ENCODE measurements around the gene TBC1D5.

The TBC1D5 gene

GRCh38 chr3:17195856-17196604 lies 546.4 kb downstream of the TBC1D5 start:
- no peak for DNase-seq (ENCODE audit: low read depth, low spot score)
- no peak overlapping the region for H3K4me3 ChIP-seq
- no peak overlapping the region for H3K9ac ChIP-seq (ENCODE audit: insufficient read length)
- no peaks in the 10 kb centered on the region for H3K9me3 ChIP-seq (ENCODE audit: low read depth, low read length)
- TF ChIP-seq POLR2AphosphoS5 (IDR thresholded peaks at IDR 0.05; ENCODE audit: borderline replicate concordance, low read depth, low read length) (no peak), EZH2 (IDR thresholded peaks at IDR 0.05) (no peak), FOXP2 (optimal IDR thresholded peaks at IDR 0.05; ENCODE audit: control extremely low read depth, extremely low read length, insufficient read depth) (no peak)
- no peaks in the 10 kb centered on the region for H3K36me3 ChIP-seq (ENCODE audit: insufficient read depth, low read length)
- H3K27ac ChIP-seq, result no peak overlapping the region

GRCh38 chr3:17195192-17195611 lies 547.2 kb downstream of the TBC1D5 start:
- no peak overlapping the region for H3K27ac ChIP-seq
- H3K9ac ChIP-seq (ENCODE audit: insufficient read length), result no peak overlapping the region
- TF ChIP-seq EZH2 (IDR thresholded peaks at IDR 0.05) (no peak), POLR2AphosphoS5 (IDR thresholded peaks at IDR 0.05; ENCODE audit: borderline replicate concordance, low read depth, low read length) (no peak), FOXP2 (optimal IDR thresholded peaks at IDR 0.05; ENCODE audit: control extremely low read depth, extremely low read length, insufficient read depth) (no peak)
- no peaks in the 10 kb centered on the region for H3K36me3 ChIP-seq (ENCODE audit: insufficient read depth, low read length)
- DNase-seq (ENCODE audit: low read depth, low spot score), result no peak
- no peak overlapping the region for H3K4me3 ChIP-seq
- no peaks in the 10 kb centered on the region for H3K9me3 ChIP-seq (ENCODE audit: low read depth, low read length)

- Histone ChIP-seq H3K9ac (ENCODE audit: insufficient read length) (no peak overlapping the region), H3K4me3 (no peak overlapping the region), H3K27ac (no peak overlapping the region), H3K9me3 (ENCODE audit: low read depth, low read length) (no peaks in the 10 kb centered on the region), H3K36me3 (ENCODE audit: insufficient read depth, low read length) (no peaks in the 10 kb centered on the region)
- TF ChIP-seq FOXP2 (optimal IDR thresholded peaks at IDR 0.05; ENCODE audit: control extremely low read depth, extremely low read length, insufficient read depth) (no peak), POLR2AphosphoS5 (IDR thresholded peaks at IDR 0.05; ENCODE audit: borderline replicate concordance, low read depth, low read length) (no peak), EZH2 (IDR thresholded peaks at IDR 0.05) (no peak)
- no peak for DNase-seq (ENCODE audit: low read depth, low spot score)
Observed at GRCh38 chr3:17194116-17194515, 548.3 kb downstream of the TBC1D5 start.

- no peak for TF ChIP-seq EZH2 (IDR thresholded peaks at IDR 0.05)
- no peak for TF ChIP-seq FOXP2 (optimal IDR thresholded peaks at IDR 0.05; ENCODE audit: control extremely low read depth, extremely low read length, insufficient read depth)
- no peak for TF ChIP-seq POLR2AphosphoS5 (IDR thresholded peaks at IDR 0.05; ENCODE audit: borderline replicate concordance, low read depth, low read length)
- H3K36me3 ChIP-seq (ENCODE audit: insufficient read depth, low read length), result no peaks in the 10 kb centered on the region
- H3K9me3 ChIP-seq (ENCODE audit: low read depth, low read length), result no peaks in the 10 kb centered on the region
- no peak overlapping the region for H3K4me3 ChIP-seq
- H3K9ac ChIP-seq (ENCODE audit: insufficient read length), result no peak overlapping the region
- DNase-seq (ENCODE audit: low read depth, low spot score), result no peak
- no peak overlapping the region for H3K27ac ChIP-seq
Observed at GRCh38 chr3:17192995-17193394, 549.4 kb downstream of the TBC1D5 start.

DNA sequence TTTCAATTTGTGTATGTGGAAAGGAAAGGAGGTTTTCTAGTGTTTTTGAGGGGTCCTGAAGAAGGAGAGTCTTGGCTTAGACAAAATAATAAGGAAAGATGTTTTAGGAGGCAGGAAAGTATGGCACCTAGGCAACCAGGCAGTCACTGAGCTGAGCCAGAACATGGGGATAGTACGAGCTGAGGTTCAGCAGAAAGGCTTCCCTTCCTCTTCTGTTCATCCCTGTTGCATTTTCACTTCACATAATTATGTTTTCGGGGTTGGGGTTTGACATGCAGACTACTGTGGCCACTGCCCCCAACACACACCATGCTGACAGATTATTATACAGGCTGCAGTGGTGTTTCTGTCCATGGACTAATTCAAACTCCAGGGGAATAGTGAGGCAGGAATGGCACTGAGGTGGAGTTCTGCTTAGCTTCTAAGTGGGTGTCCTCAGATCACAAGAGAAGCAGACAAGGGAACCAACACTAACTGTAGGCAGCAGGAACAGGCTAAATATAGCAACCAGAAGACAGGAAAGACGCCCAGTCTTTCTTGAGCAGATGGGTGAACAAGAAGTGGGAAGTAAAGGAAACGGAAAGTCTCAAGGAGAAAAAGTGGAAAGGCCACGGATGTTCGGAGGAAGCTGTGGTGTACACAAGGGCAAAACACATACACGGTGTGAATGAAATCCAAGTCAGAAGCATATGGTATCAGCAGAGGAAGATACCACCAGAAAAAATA lies 551.9 kb downstream of the TBC1D5 start:
- Histone ChIP-seq H3K27ac (no peak overlapping the region), H3K9me3 (ENCODE audit: low read depth, low read length) (no peaks in the 10 kb centered on the region), H3K9ac (ENCODE audit: insufficient read length) (no peak overlapping the region), H3K36me3 (ENCODE audit: insufficient read depth, low read length) (no peaks in the 10 kb centered on the region), H3K4me3 (no peak overlapping the region)
- no peak for DNase-seq (ENCODE audit: low read depth, low spot score)
- TF ChIP-seq EZH2 (IDR thresholded peaks at IDR 0.05) (no peak), POLR2AphosphoS5 (IDR thresholded peaks at IDR 0.05; ENCODE audit: borderline replicate concordance, low read depth, low read length) (no peak)

DNA sequence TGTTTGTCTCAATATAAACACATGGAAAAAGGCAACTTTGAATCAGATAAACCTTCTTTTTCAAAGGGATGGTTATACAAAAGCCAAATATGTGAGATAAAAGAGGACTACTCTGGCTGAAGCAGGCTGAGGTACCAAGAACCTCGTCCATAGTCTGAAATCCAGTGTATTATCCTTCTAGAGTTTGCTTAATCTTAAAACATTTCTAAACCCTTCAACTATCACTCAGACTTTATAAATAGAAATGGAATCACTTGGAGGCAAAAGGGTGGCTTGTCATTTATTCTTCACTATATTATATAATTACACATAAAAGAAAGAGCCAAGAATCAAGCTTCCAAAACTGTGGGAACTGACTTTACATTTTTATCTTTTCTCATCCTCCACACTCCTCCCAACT lies 554.1 kb downstream of the TBC1D5 start:
- Histone ChIP-seq H3K9ac (ENCODE audit: insufficient read length) (no peak overlapping the region), H3K9me3 (ENCODE audit: low read depth, low read length) (no peaks in the 10 kb centered on the region), H3K4me3 (no peak overlapping the region), H3K36me3 (ENCODE audit: insufficient read depth, low read length) (no peaks in the 10 kb centered on the region), H3K27ac (no peak overlapping the region)
- no peak for DNase-seq (ENCODE audit: low read depth, low spot score)
- TF ChIP-seq FOXP2 (optimal IDR thresholded peaks at IDR 0.05; ENCODE audit: control extremely low read depth, extremely low read length, insufficient read depth) (no peak), EZH2 (IDR thresholded peaks at IDR 0.05) (no peak), POLR2AphosphoS5 (IDR thresholded peaks at IDR 0.05; ENCODE audit: borderline replicate concordance, low read depth, low read length) (no peak)

DNA sequence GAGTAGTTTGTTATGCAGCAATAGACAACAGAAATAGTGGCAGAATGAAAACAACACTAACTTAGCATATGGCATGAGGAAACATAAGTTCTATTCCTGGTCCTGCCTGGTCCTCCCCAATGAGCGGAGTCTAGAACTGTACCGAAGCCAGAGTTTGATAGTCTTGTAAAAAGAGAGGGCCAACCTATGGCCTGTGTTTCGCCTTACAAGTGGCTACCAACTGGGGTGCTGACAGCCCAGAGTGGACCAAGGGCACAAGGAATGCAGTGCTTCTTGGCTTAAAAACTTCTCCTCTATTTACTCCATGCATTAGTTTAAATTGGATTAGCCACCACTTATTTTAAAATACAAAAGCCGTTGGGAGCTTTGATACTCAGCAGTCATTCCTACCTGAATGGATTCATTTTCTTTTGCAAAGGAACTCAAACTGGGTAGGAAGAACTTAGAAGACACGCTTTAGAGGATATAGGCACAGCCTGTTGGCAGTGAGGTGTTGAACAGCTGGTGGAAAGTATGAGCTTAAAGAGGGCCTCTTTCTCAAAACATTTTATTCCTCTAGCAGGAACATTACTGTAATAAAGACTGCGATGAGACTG lies 554.7 kb downstream of the TBC1D5 start:
- no peak for DNase-seq (ENCODE audit: low read depth, low spot score)

DNA sequence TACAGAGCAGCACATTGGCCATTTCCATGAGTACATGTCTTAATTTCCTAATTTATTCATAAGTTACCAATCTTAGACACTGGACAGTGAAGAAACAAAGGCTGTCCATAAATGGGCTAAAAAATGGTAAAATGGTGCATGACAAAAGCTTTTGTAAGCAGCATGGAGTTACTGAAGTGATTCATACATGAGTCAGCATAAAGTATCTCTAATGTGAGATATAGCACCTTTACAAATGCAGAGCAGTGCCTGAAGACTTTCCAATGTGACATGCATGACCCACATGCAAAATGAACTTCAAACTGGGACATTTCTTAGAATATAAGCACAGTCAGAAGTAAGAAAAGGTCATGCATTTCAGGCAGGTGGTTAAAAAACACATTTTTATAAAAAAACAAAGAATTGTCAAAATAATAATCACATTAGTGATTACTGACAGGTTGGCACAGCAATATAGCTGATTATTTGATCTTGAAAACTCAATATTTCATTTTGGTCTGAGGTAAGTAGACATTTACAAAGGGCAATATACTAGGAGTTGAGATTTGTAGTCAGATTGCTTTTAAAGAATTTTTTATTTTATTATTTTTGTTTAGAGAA lies 558.4 kb downstream of the TBC1D5 start:
- Histone ChIP-seq H3K9me3 (ENCODE audit: low read depth, low read length) (no peaks in the 10 kb centered on the region), H3K27ac (no peak overlapping the region), H3K4me3 (no peak overlapping the region), H3K36me3 (ENCODE audit: insufficient read depth, low read length) (no peaks in the 10 kb centered on the region), H3K9ac (ENCODE audit: insufficient read length) (no peak overlapping the region)
- no peak for DNase-seq (ENCODE audit: low read depth, low spot score)
- no peak for TF ChIP-seq EZH2 (IDR thresholded peaks at IDR 0.05)
- TF ChIP-seq POLR2AphosphoS5 (IDR thresholded peaks at IDR 0.05; ENCODE audit: borderline replicate concordance, low read depth, low read length), result no peak
- TF ChIP-seq FOXP2 (optimal IDR thresholded peaks at IDR 0.05; ENCODE audit: control extremely low read depth, extremely low read length, insufficient read depth), result no peak

More for the DNA sequence above, 554.7 kb downstream of the TBC1D5 start:
- no peak overlapping the region for H3K4me3 ChIP-seq
- H3K9me3 ChIP-seq (ENCODE audit: low read depth, low read length), result no peaks in the 10 kb centered on the region
- no peaks in the 10 kb centered on the region for H3K36me3 ChIP-seq (ENCODE audit: insufficient read depth, low read length)
- no peak overlapping the region for H3K9ac ChIP-seq (ENCODE audit: insufficient read length)
- TF ChIP-seq FOXP2 (optimal IDR thresholded peaks at IDR 0.05; ENCODE audit: control extremely low read depth, extremely low read length, insufficient read depth) (no peak), EZH2 (IDR thresholded peaks at IDR 0.05) (no peak), POLR2AphosphoS5 (IDR thresholded peaks at IDR 0.05; ENCODE audit: borderline replicate concordance, low read depth, low read length) (no peak)
- no peak overlapping the region for H3K27ac ChIP-seq
